Endothelial cell of hepatic sinusoid (primary cell): ENCODE data around the gene XPNPEP2.

ENCODE experiments used
- in situ Hi-C: cut with HindIII; loops from 2 replicates; pipeline ENCODE4 v1.10.0; 2017; ENCODE audit warnings: low sequenced_read_pairs

The XPNPEP2 gene

DNA sequence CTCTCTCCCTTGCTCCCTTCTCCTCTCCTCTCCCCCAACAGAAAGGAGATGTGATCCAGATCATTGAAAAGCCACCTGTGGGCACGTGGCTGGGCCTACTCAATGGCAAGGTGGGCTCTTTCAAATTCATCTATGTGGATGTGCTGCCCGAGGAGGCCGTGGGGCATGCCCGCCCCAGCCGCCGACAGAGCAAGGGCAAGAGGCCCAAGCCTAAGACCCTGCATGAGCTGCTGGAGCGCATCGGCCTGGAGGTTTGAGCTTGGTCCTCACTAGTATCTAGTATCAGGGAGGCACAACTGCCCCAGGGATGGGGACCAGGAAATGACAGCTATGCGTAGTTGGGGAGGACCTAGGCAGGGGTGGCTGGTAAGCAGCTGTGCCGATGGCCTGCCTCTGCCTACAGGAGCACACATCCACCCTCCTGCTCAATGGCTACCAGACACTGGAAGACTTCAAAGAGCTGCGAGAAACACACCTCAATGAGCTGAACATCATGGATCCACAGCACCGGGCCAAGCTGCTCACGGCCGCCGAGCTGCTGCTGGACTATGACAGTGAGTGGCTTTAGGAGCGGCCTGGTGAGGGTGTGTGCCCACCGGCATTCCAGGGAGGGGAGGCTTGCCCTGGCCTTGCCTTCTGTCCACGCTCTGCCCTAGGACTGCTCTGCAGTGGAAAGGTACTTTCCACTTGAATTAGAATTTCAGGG is 54.0 kb downstream of the XPNPEP2 start:
- in situ Hi-C loops: no loop called here

DNA sequence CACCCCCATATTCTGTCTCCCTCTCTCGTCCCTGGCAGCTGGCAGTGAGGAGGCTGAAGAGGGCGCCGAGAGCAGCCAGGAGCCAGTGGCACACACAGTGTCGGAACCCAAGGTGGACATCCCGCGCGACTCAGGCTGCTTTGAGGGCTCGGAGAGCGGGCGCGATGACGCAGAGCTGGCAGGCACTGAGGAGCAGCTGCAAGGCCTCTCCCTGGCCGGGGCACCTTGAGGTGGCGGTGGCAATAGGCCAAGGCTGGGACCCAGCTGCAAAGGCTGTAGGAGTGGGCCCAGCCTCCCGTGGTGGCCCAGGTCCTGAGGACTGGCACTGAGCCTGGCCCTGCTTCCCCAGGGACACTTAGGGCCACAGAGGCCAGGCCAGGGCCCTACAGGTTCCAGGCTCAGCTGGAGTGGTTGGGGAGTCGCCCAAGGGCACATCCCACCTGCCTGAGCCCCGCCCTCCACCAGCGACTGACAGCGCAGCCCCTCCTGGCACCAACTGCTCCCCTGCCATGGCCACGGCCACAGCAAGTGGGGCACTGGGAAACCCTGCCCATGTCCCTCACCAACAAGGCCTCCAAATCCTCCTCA is 54.9 kb downstream of the XPNPEP2 start:
- in situ Hi-C loops: no loop called here

DNA sequence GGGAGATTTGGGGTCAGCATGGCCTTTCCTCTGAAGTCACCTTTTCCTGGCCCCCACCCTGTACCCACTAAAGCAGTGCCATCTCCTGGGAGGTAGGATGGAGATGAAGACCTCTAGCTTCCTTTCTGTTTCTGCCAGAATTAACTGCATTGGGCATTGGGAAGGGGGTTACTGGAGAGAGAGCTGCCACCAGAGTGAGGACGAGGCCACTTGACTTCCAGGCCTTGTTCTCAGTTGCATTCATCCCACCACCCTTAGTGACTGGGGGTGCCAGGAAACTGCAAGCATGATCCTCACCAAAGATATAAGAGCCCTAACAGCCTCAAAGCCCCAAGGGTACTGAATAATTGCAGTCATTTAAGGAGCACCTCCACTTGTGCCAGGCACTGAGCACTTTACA is 56.8 kb downstream of the XPNPEP2 start:
- in situ Hi-C loops: no loop called here

DNA sequence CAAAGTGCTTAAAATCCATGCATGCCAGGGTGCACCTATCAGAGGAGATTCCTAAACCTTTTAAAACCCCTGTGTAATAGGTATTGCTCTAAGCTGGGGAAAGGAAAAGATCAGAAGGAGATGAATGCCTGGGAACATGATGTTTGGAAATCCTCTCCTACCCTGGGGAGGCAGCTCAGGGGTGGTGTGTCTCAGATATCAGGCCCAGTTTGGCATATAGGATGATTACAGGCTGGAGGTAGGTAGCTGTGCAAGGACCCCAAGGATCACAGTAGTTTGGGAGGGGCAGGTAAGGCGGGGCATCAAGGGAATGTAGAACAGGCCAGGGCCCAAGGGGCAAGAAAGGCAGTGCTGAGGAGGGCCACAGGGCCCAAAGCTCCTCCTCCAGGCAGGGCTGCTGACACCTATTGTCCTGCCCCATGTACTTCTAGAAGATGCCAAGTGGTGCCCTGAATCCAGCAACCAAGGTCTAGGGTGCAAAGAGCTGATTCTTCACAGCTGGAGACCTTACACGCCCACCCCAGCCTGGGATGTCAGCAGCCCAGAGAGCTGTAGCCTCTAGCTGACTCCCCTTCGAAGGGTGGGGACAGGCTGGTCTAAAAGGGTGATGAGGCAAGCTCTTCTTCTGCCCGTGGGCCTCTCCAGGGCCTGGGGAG is 58.6 kb downstream of the XPNPEP2 start:
- in situ Hi-C loops: no loop called here

DNA sequence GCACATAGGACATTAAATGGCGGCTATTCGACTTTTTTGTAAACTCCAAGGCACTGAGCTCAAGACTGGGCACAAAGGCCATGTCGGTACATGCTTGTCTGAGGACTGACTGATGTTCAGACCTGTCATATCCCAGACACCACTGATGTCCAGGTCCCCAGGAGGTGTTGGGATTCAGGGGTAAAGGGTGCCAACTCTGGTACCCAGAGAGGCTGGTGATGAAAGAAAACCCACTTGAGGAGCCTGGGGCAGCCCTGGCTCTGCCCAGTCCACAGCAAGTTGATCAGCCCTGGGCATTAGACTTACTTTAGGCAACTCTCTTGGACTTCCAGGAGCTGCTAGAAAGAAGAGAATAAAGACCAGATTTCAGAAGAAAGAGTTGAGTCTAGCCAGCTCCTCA is 59.7 kb downstream of the XPNPEP2 start:
- in situ Hi-C loops: no loop called here

DNA sequence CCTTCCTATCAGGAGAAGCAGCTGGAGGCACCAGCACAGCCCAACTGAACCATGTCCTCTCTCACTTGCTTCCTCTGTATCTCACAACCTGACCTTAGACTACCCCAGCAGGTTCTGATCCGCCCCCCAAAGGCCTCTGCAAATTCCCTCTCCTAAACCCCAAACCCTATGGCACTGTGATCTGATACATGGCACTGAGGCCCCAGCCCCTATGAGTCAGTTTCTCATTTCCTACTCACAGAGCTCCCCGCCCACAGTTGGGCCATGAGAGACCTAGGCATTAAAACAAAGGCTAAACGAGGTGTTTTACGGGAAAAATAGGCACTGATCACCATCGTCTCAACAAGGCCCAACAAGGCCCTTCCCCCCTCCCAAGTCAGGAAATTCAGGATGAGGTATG is 60.1 kb downstream of the XPNPEP2 start:
- in situ Hi-C loops: no loop called here

DNA sequence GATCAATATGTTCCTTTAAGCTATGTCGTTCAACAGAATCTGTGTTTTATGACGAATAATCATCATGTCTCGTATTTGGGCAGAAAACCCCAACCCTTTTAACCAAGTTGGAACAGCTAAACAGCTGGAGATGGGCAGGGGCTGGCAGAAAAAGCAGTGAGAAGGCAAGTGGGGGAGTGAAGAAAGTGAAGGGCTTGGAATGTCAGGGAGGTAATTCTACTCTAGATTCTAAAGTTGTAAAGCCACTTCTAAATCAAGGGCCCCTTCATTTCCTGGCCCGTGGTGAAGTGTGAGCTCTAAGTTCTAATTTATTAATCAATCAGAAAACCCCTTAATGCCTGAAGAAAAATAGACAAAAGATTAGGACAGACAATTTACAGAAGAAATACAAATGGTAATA is 61.4 kb downstream of the XPNPEP2 start:
- in situ Hi-C loops: no loop called here

DNA sequence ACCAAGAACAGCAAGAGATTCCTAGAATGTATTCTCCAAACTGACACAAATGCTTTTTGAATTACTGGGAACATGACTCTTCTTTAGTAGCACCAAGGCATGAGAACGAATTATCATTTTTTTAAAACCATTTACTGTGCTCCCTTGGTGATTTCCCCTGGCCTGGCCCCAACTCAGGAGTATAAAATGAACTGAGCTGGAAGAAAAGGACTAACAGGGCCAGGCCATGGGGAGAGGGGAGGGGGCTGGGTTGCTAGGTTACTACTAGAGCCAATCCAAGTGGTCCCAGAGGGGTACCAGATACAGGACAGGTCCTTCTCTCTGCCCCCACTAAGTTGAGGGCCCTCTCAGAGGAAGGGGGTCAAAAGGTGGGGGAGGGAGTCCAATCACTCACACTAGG is 64.1 kb downstream of the XPNPEP2 start:
- in situ Hi-C loops: no loop called here

DNA sequence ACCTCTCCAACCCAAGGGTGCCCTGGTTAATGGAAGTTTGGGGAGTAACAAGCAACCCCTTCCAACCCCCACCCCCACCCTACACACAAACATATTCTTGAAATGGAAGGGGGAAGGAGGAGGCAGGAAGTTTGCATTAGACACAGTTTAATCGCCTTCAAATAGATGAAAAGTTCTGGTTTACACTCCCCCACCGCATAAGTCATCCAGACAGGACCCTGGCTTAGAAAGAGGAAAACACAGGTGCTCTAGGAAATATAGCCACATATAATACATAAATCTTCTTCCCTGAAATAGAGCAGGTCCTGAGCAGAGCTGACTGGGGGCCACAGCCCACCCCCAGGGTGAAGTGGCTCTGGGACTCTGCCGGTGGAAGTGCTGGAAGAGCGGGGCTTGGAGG is 66.0 kb downstream of the XPNPEP2 start:
- in situ Hi-C loops: no loop called here

DNA sequence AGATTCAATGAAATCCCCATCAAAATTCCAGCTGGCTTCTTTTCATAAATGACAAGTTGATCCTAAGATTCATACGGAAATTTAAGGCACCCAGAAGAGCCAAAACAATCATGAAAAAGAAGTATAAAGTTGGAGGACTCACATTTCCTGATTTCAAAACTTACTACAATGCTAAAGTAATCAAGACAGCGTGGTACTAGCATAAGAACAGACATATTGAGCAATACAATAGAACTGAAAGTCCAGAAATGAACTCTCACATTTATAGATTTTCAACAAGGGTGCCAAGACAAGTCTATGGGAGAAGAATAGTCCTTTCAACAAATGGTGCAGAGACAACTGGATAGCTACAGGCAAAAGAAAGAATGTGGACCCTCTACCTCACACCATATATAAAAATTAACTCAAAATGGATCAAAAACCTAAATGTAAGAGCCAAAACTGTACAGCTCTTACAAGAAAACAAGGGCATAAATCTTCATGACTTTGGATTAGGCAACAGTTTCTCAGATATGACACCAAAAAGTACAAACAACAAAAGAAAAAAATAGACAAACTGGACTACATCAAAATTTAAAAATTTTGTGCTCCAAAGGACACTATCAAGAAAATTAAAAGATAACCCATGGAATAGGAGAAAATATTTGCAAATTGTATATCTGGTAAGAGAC is 69.5 kb downstream of the XPNPEP2 start:
- in situ Hi-C loops: no loop called here

DNA sequence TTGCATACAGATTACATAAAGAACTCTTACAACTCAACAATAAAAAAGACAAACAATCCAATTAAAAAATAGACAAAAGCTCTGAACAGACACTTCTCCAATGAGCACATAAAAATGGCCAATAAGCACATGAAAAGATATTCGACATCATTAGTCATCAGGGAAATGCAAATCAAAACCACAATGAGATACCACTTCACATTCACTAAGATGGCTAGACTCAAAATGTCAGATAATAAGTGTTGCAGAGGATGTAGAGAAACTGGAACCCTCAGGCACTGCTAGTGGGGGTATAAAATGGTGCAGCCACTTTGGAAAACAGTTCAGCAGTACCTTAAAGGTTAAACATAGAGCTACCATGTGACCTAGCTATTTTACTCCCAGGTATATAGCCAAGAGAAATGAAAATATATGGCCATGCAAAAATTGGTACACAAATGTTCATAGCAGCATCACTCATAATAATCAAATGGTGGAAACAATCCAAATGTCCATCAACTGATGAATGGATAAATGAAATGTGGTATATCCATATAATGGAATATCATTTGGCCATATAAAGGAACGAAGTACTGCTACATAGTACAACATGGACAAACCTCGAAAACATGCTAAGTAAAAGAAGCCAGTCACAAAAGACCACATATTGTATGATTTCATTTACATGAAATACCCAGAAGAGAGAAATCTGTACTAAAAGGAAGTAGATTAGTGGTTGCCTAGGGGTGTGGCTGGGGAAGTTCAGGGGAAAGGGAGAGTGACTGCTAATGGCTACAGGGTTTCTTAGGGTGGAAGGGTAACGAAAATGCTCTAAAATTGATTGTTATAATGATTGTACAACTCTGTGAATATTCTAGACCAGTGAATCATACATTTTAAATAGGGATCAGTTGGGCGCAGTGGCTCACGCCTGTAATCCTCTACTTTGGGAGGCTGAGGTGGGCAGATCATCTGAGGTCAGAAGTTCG is 70.3 kb downstream of the XPNPEP2 start:
- in situ Hi-C loops: no loop called here

DNA sequence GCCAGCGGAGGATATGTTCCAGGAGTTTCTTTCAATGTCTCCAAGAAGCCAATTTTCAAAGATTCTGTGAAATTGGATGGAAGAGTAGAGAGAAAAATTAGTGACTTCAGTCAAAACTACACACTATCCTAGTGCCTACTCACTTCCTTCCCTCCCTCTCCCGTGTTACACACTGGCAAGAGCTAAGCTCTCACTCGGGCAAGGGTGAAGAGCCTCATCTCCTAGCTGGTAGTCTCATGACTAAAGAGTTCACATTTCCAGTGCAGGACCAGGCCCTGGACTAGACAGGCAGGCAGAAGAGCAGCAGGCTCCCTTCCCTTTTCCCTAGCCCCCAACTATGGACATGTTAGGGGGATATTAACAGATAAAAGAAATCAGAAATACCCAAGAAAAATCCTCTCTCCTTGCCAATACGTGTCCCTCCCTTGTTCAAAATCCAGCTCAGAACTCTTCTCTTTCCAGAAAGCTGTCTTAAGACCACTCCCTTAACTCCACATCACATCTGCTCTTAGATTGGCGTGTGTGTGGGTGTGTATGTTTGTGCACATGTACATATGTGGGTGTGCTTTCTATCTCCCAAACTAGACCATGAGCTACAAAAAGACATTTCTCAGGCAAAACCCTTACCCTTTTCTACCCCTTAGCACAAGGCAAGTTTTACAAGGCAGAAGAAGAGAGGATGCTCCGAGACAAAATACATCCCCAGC is 75.0 kb downstream of the XPNPEP2 start:
- in situ Hi-C loops: no loop called here

DNA sequence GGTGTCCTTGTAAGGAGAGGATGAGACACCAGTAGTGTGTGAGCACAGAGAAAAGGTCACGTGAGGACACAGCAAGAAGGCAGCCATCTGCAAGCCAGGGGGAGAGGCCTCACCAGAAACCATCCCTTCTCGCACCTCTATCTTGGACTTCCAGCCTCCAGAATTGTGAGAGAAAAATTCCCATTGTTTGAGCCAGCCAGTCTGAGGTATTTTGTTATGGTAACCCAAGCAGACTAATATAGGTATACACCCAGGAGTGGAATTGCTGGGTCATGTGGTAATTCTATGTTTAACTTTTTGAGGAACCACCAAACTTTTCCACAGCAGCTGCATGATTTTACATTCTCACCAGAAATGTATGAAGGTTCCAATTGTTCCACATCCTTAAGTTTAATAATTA is 79.3 kb downstream of the XPNPEP2 start:
- in situ Hi-C loops: no loop called here
